ENCODE measurements around the gene CLK2. TPM values are rescaled to one million over a fixed set of nuclear protein-coding genes. Genes with fewer than 3 reads are reported as not detected.
"Not testable (repeated sequence)": the region's sequence is repeated elsewhere in the genome, so short reads cannot be mapped to it uniquely, and the experiment has no call there.

The CLK2 gene
- total and polyA plus RNA-seq, 4 donors, result 8.3 to 28.2 (median 14.8) TPM

DNA sequence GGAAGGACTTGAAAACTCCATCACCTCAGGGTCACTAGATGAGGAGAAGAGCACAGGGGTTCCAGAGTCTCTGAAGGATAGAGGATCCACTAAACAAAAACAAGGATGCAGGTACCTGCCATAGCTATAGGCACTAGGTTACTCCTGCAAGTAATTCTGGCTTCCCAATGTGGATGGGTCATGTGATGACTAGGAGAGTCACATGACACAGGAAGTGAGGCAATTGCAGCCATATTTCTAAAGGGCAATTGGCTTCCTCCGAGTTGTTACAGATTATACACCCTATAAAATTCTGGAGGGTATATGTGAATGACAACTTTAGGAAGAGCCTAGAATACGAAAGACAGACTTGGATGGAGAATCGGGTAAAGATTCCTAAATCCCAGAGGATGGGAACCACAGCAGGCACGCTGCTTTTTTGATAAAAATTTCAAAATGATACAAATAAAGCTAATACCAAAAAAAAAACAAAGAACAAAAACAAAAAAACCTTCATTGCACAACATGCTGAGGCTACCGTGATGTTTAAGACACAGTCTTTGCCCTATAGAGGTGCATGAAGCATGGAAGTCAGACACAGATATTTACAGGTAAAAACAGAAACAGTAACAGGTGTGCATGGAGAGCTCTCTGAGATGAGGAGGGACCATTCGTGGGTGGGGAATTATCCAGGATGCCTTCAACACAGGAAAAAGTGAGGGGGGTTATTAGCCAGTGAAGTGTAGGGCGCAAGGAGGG, 54.3 kb downstream of the CLK2 start:
- H3K4me3 ChIP-seq (ENCODE audit: low read depth in 1 of 3, low read length in 3 of 3), result peak overlapping the region in 1 of 3 donors; percentile 15
- no peaks in the 10 kb centered on the region for H3K9me3 ChIP-seq (ENCODE audit: control insufficient read depth in 4 of 4, low read length in 3 of 4)
- TF ChIP-seq YY1 (IDR thresholded peaks at IDR 0.05) (peak; percentile 99), GABPA (IDR thresholded peaks at IDR 0.05 in 1 of 2, conservative IDR thresholded peaks at IDR 0.05 in 1 of 2) (peak in 1 of 2 donors; percentile 20), NR2F2 (IDR thresholded peaks at IDR 0.05) (no peak)
- no peaks in the 10 kb centered on the region for H3K27me3 ChIP-seq (ENCODE audit: control insufficient read depth in 4 of 4, insufficient read depth in 4 of 4, low read length in 3 of 4)
- H3K27ac ChIP-seq (ENCODE audit: low read depth in 1 of 2, low read length in 2 of 2), result no peak overlapping the region
- DNase-seq (ENCODE audit: low spot score), result no peak
- H3K9ac ChIP-seq (ENCODE audit: low read depth in 1 of 2, low read length in 2 of 2), result no peak overlapping the region
- peaks cover 0 to 3% (median 1%) of the 10 kb centered on the region in 4 donors for H3K4me1 ChIP-seq (ENCODE audit: control insufficient read depth in 4 of 4, insufficient read depth in 4 of 4, low read length in 3 of 4)
- WGBS, result 38% methylated on average over 7 of the region's 7 CpGs
- no peaks in the 10 kb centered on the region for H3K36me3 ChIP-seq (ENCODE audit: control insufficient read depth in 4 of 4, insufficient read depth in 3 of 4, low read depth in 1 of 4, low read length in 3 of 4)

GRCh38 chr1:155214702-155215101, 58.6 kb downstream of the CLK2 start:
- H3K4me1 ChIP-seq (ENCODE audit: control insufficient read depth in 4 of 4, insufficient read depth in 4 of 4, low read length in 3 of 4); H3K36me3 ChIP-seq (ENCODE audit: control insufficient read depth in 4 of 4, insufficient read depth in 3 of 4, low read depth in 1 of 4, low read length in 3 of 4); DNase-seq (ENCODE audit: low spot score); H3K4me3 ChIP-seq (ENCODE audit: low read depth in 1 of 3, low read length in 3 of 3); H3K9ac ChIP-seq (ENCODE audit: low read depth in 1 of 2, low read length in 2 of 2); H3K27ac ChIP-seq (ENCODE audit: low read depth in 1 of 2, low read length in 2 of 2); H3K27me3 ChIP-seq (ENCODE audit: control insufficient read depth in 4 of 4, insufficient read depth in 4 of 4, low read length in 3 of 4); H3K9me3 ChIP-seq (ENCODE audit: control insufficient read depth in 4 of 4, low read length in 3 of 4): not testable (repeated sequence)
- 87% methylated on average over 9 of the region's 10 CpGs for WGBS

Other genes starting within 250 kb of the CLK2 start
- gene DCST2, start 239.7 kb downstream of the CLK2 start, total RNA-seq, result under 1 TPM in 1 of 2 donors, not detected in 1; 0.25 TPM
- under 1 TPM; 0.27 to 0.53 TPM for gene DCST2, start 239.7 kb downstream of the CLK2 start, polyA plus RNA-seq
- gene DCST1, start 239.7 kb downstream of the CLK2 start, total RNA-seq, result not detected
- gene DCST1, start 239.7 kb downstream of the CLK2 start, polyA plus RNA-seq, result not detected
- gene ADAM15, start 222.2 kb downstream of the CLK2 start, total RNA-seq, result 10 to 100 TPM; 10.8 to 26.8 TPM
- 10 to 100 TPM; 16.0 to 19.0 TPM for gene ADAM15, start 222.2 kb downstream of the CLK2 start, polyA plus RNA-seq
- 1 to 10 TPM; 1.8 to 2.9 TPM for gene EFNA4, start 209.8 kb downstream of the CLK2 start, total RNA-seq
- gene EFNA4, start 209.8 kb downstream of the CLK2 start, polyA plus RNA-seq, result 1 to 10 TPM; 3.6 to 4.7 TPM
- gene EFNA3, start 194.7 kb downstream of the CLK2 start, total RNA-seq, result under 1 TPM; 0.47 to 0.75 TPM
- gene EFNA3, start 194.7 kb downstream of the CLK2 start, polyA plus RNA-seq, result 1 to 10 TPM; 1.4 to 3.7 TPM
- 100 to 1,000 TPM in 1 of 2 donors, 10 to 100 TPM in 1; 58.6 to 180 TPM for gene EFNA1, start 145.6 kb downstream of the CLK2 start, total RNA-seq
- 100 to 1,000 TPM; 177 to 236 TPM for gene EFNA1, start 145.6 kb downstream of the CLK2 start, polyA plus RNA-seq
- gene SLC50A1, start 137.7 kb downstream of the CLK2 start, total RNA-seq, result 10 to 100 TPM; 12.7 to 23.3 TPM
- gene SLC50A1, start 137.7 kb downstream of the CLK2 start, polyA plus RNA-seq, result 10 to 100 TPM; 17.3 to 19.1 TPM
- gene DPM3, start 133.0 kb downstream of the CLK2 start, total RNA-seq, result 10 to 100 TPM; 27.3 to 62.4 TPM
- gene DPM3, start 133.0 kb downstream of the CLK2 start, polyA plus RNA-seq, result 100 to 1,000 TPM in 1 of 2 donors, 10 to 100 TPM in 1; 75.8 to 134 TPM
- gene KRTCAP2, start 100.2 kb downstream of the CLK2 start, total RNA-seq, result 10 to 100 TPM; 49.8 TPM
- 100 to 1,000 TPM; 150 to 224 TPM for gene KRTCAP2, start 100.2 kb downstream of the CLK2 start, polyA plus RNA-seq
- gene TRIM46, start 99.7 kb downstream of the CLK2 start, total RNA-seq, result under 1 TPM; 0.14 to 0.17 TPM
- under 1 TPM; 0.07 to 0.11 TPM for gene TRIM46, start 99.7 kb downstream of the CLK2 start, polyA plus RNA-seq
- 1 to 10 TPM; 4.0 to 6.9 TPM for gene THBS3, start 65.6 kb downstream of the CLK2 start, total RNA-seq
- gene THBS3, start 65.6 kb downstream of the CLK2 start, polyA plus RNA-seq, result 1 to 10 TPM; 3.1 to 4.3 TPM
- gene MTX1, start 64.8 kb downstream of the CLK2 start, total RNA-seq, result 10 to 100 TPM; 19.6 to 26.4 TPM
- gene MTX1, start 64.8 kb downstream of the CLK2 start, polyA plus RNA-seq, result 10 to 100 TPM; 30.5 to 38.4 TPM
- gene ENTREP3, start 18.0 kb downstream of the CLK2 start, total RNA-seq, result 1 to 10 TPM; 3.3 to 3.8 TPM
- 1 to 10 TPM; 2.8 to 7.9 TPM for gene ENTREP3, start 18.0 kb downstream of the CLK2 start, polyA plus RNA-seq
- 10 to 100 TPM; 14.9 to 22.7 TPM for gene SCAMP3, start 11.1 kb downstream of the CLK2 start, total RNA-seq
- 10 to 100 TPM; 40.7 to 47.0 TPM for gene SCAMP3, start 11.1 kb downstream of the CLK2 start, polyA plus RNA-seq
- 1 to 10 TPM in 1 of 2 donors, under 1 TPM in 1; 0.84 to 1.5 TPM for gene HCN3, start 4.0 kb upstream of the CLK2 start, total RNA-seq
- 1 to 10 TPM in 1 of 2 donors, under 1 TPM in 1; 0.33 to 1.0 TPM for gene HCN3, start 4.0 kb upstream of the CLK2 start, polyA plus RNA-seq
- 10 to 100 TPM; 39.2 to 56.1 TPM for gene PKLR, start 27.9 kb upstream of the CLK2 start, total RNA-seq
- gene PKLR, start 27.9 kb upstream of the CLK2 start, polyA plus RNA-seq, result 10 to 100 TPM; 10.4 to 41.9 TPM
- 100 to 1,000 TPM; 288 to 370 TPM for gene FDPS, start 35.4 kb upstream of the CLK2 start, total RNA-seq
- 100 to 1,000 TPM; 176 to 211 TPM for gene FDPS, start 35.4 kb upstream of the CLK2 start, polyA plus RNA-seq
- gene RUSC1, start 47.4 kb upstream of the CLK2 start, total RNA-seq, result 1 to 10 TPM; 3.9 to 6.7 TPM
- gene RUSC1, start 47.4 kb upstream of the CLK2 start, polyA plus RNA-seq, result 1 to 10 TPM; 4.9 to 6.6 TPM